Measurements from ENCODE around the gene WBP2. TPM values are rescaled to one million over a fixed set of nuclear protein-coding genes. Genes with fewer than 3 reads are reported as not detected.

The WBP2 gene
- total RNA-seq, 1 donor from 2014 or later: 72.6 TPM

DNA sequence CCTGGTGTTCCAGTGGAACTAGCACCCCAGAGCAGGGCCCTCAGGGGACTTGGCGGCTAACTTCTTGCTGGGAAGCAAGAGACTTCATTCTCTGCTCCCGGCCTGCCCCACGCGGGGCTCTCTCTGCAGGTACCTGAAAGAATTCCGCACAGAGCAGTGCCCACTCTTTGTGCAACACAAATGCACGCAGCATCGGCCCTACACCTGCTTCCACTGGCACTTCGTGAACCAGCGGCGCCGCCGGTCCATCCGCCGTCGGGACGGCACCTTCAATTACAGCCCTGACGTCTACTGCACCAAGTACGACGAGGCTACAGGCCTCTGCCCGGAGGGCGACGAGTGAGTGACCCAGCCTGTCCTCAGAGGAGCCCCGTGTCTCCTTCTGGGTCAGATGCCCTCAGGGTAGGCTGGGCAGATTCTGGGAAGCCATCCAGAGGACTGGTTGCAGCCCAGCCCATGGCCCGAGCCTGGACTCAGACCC is 45.5 kb downstream of the WBP2 start:
- no peak overlapping the region for H3K4me3 Mint-ChIP-seq (ENCODE audit: unreplicated experiment)
- Histone ChIP-seq H3K9ac (ENCODE audit: low read length) (peak overlapping the region; percentile 13), H3K27me3 (ENCODE audit: insufficient read depth, low read length) (no peaks in the 10 kb centered on the region), H3K4me2 (ENCODE audit: low read length) (peak overlapping the region; percentile 39), H3K4me3 (ENCODE audit: insufficient read depth, low read depth, low read length) (no peak overlapping the region), H4K20me1 (ENCODE audit: insufficient read depth, low read length) (peaks cover 44% of the 10 kb centered on the region), H3K27ac (ENCODE audit: low read depth, low read length) (no peak overlapping the region), H3K79me2 (ENCODE audit: insufficient read depth, low read length) (peaks cover 13% of the 10 kb centered on the region), H3K9me3 (ENCODE audit: insufficient read depth, low read depth, low read length) (no peaks in the 10 kb centered on the region), H3K36me3 (ENCODE audit: insufficient read depth, low read length) (peaks cover 9% of the 10 kb centered on the region), H2AFZ (ENCODE audit: low read depth, low read length) (no peak overlapping the region), H3K4me1 (ENCODE audit: insufficient read depth, low read length) (peaks cover 8% of the 10 kb centered on the region)
- peaks cover 10% of the 10 kb centered on the region for H3K4me1 Mint-ChIP-seq (ENCODE audit: low read depth, unreplicated experiment)
- DNase-seq (ENCODE audit: low read depth) (no peak), FAIRE-seq (no peak)
- H3K36me3 Mint-ChIP-seq (ENCODE audit: low read depth, unreplicated experiment): peaks cover 12% of the 10 kb centered on the region
- no peak for TF ChIP-seq EZH2 (IDR thresholded peaks at IDR 0.05; ENCODE audit: insufficient read depth, low read length)
- no peak for TF ChIP-seq CTCF (IDR thresholded peaks at IDR 0.05; ENCODE audit: insufficient read depth, low read depth, low read length)
- H3K9me3 Mint-ChIP-seq (ENCODE audit: unreplicated experiment): no peaks in the 10 kb centered on the region
- no peak overlapping the region for H3K27ac Mint-ChIP-seq (ENCODE audit: unreplicated experiment)
- H3K27me3 Mint-ChIP-seq (ENCODE audit: low read depth, unreplicated experiment): no peaks in the 10 kb centered on the region

DNA sequence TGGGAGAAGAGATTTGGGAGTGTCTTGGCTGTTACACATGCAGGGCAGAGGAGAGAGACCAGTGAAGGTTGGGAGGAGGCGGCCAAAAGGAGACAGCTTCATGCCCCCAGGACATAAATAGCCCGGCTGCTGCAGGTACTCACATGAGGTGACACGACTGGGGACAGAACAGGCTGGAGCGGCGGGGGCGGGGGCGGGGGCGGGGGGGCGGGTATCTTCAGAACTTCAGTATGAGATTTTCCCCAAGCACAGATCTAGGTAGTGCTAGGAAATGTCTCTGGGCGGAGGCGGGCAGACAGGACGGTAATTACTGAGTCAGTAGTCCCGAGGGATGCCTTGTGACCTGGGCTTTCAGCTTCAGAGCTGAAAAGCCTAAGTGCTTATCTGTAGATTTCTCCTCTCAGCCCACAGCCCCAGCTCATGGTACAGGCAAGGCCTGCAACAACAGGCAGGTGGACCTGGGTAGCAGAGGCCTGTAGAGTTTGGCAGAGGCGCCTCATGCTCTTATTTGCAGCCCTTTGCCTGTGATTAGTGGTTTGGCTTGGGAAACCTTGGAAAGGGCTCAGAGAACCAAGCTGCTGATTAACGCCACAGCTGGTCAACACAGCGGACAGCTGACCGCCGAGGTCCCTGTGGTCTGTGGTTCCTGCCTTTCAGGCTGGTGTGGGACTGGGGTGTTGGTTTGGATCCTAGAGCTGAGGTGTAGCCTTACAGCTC is 46.1 kb downstream of the WBP2 start:
- Histone ChIP-seq H3K27ac (ENCODE audit: low read depth, low read length) (no peak overlapping the region), H3K27me3 (ENCODE audit: insufficient read depth, low read length) (no peaks in the 10 kb centered on the region), H3K9me3 (ENCODE audit: insufficient read depth, low read depth, low read length) (no peaks in the 10 kb centered on the region), H4K20me1 (ENCODE audit: insufficient read depth, low read length) (peaks cover 41% of the 10 kb centered on the region), H3K79me2 (ENCODE audit: insufficient read depth, low read length) (peaks cover 13% of the 10 kb centered on the region), H3K36me3 (ENCODE audit: insufficient read depth, low read length) (peaks cover 9% of the 10 kb centered on the region), H3K4me3 (ENCODE audit: insufficient read depth, low read depth, low read length) (no peak overlapping the region), H3K4me1 (ENCODE audit: insufficient read depth, low read length) (peaks cover 6% of the 10 kb centered on the region), H3K4me2 (ENCODE audit: low read length) (peak overlapping the region; percentile 39), H3K9ac (ENCODE audit: low read length) (peak overlapping the region; percentile 13), H2AFZ (ENCODE audit: low read depth, low read length) (no peak overlapping the region)
- Mint-ChIP-seq H3K36me3 (ENCODE audit: low read depth, unreplicated experiment) (peaks cover 12% of the 10 kb centered on the region), H3K27me3 (ENCODE audit: low read depth, unreplicated experiment) (no peaks in the 10 kb centered on the region), H3K4me3 (ENCODE audit: unreplicated experiment) (no peak overlapping the region), H3K9me3 (ENCODE audit: unreplicated experiment) (no peaks in the 10 kb centered on the region), H3K4me1 (ENCODE audit: low read depth, unreplicated experiment) (peaks cover 7% of the 10 kb centered on the region), H3K27ac (ENCODE audit: unreplicated experiment) (no peak overlapping the region)
- TF ChIP-seq EZH2 (IDR thresholded peaks at IDR 0.05; ENCODE audit: insufficient read depth, low read length) (no peak), CTCF (IDR thresholded peaks at IDR 0.05; ENCODE audit: insufficient read depth, low read depth, low read length) (no peak)
- no peak for FAIRE-seq
- peak; percentile 85 for DNase-seq (ENCODE audit: low read depth)

DNA sequence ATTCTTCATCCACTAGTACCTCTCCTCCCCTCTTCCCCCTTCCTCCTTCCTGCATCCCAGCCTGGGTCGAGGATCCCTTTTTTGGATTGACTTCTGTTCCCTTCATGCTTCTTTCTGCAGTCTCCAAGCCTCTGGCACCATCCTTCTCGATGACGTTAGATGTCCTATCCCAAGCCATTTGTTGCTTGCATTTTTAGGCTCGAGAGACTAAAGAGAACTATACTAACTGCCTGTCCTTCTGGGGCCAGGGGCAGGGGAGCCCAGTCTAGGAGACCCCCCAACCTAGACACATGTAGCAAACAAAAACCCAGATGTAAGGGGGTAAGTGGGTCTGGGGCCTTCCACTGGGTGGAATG is 46.6 kb downstream of the WBP2 start:
- Histone ChIP-seq H3K4me3 (ENCODE audit: insufficient read depth, low read depth, low read length) (no peak overlapping the region), H3K79me2 (ENCODE audit: insufficient read depth, low read length) (peaks cover 13% of the 10 kb centered on the region), H3K4me1 (ENCODE audit: insufficient read depth, low read length) (peaks cover 6% of the 10 kb centered on the region), H3K27ac (ENCODE audit: low read depth, low read length) (no peak overlapping the region), H3K4me2 (ENCODE audit: low read length) (no peak overlapping the region), H2AFZ (ENCODE audit: low read depth, low read length) (no peak overlapping the region), H3K9ac (ENCODE audit: low read length) (no peak overlapping the region), H3K9me3 (ENCODE audit: insufficient read depth, low read depth, low read length) (no peaks in the 10 kb centered on the region), H4K20me1 (ENCODE audit: insufficient read depth, low read length) (peaks cover 44% of the 10 kb centered on the region), H3K27me3 (ENCODE audit: insufficient read depth, low read length) (no peaks in the 10 kb centered on the region), H3K36me3 (ENCODE audit: insufficient read depth, low read length) (peaks cover 9% of the 10 kb centered on the region)
- DNase-seq (ENCODE audit: low read depth) (no peak), FAIRE-seq (no peak)
- peaks cover 7% of the 10 kb centered on the region for H3K4me1 Mint-ChIP-seq (ENCODE audit: low read depth, unreplicated experiment)
- TF ChIP-seq EZH2 (IDR thresholded peaks at IDR 0.05; ENCODE audit: insufficient read depth, low read length) (no peak), CTCF (IDR thresholded peaks at IDR 0.05; ENCODE audit: insufficient read depth, low read depth, low read length) (no peak)
- H3K36me3 Mint-ChIP-seq (ENCODE audit: low read depth, unreplicated experiment): peaks cover 12% of the 10 kb centered on the region
- H3K27me3 Mint-ChIP-seq (ENCODE audit: low read depth, unreplicated experiment): no peaks in the 10 kb centered on the region
- H3K27ac Mint-ChIP-seq (ENCODE audit: unreplicated experiment): no peak overlapping the region
- H3K4me3 Mint-ChIP-seq (ENCODE audit: unreplicated experiment): no peak overlapping the region
- H3K9me3 Mint-ChIP-seq (ENCODE audit: unreplicated experiment): no peaks in the 10 kb centered on the region
